ENCODE measurements around the gene WFDC2.
"Not testable (repeated sequence)": the region's sequence is repeated elsewhere in the genome, so short reads cannot be mapped to it uniquely, and the experiment has no call there.

WFDC2 gene

DNA sequence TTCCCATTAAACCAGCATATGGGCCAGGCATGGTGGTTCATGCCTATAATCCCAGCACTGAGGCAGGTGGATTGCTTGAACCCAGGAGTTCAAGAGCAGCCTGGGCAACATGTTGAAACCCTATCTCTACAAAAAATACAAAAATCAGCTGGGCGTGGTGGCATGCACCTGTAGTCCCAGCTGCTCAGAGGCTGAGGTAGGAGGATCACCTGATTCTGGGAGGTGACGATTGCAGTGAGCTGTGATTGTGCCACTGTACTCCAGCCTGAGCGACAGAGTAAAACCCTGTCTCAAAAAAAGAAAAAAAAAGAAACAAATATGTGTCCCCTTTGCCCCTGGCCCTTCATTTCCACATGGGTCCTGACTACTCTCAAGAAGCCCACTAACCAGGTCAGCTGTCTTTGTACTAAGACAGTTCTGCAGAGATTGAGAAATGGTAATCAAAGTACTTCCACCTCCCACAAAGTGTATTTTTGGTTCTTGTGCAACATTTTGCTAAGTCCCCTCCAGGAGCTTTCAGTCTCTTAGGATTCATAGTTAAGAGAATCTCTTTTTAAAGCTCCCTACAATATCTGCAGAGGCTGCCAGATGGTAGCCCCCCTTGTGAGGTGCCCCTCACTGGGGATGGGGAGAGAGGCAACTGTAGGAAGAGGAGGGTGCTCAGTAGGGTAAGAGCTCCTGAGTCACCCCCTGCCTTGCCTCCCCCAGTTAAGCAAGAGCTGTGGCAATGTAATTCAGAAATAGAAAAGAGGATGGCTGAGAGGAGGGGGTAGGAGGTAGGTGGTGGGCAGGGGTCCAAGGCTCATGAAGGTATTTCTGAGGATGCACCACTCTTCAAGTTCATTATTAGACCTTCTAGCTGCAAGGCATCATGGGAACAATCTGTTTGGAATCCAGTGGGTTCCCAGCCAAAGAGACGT lies 16.5 kb upstream of the WFDC2 start:
- DNase-seq = no peak

DNA sequence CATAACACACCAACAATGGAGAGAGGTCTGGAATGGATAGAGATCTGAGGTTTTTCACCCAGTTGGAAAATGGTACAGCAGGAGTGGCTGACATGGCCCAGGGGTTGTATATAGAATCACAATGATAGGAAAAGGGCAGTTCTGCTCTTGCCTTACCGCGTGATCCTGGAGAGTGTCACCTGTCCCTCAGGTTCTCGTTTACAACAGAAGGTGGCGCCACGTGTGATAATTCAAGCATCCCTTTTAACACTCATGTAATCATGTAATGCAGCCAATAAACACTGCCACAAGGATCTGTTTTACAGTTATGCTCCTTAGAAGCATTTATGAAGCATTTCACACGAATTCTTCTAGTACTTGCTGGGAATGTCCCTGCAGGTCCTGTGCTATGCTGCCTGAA lies 12.9 kb upstream of the WFDC2 start:
- peak; percentile 92 for DNase-seq

DNA sequence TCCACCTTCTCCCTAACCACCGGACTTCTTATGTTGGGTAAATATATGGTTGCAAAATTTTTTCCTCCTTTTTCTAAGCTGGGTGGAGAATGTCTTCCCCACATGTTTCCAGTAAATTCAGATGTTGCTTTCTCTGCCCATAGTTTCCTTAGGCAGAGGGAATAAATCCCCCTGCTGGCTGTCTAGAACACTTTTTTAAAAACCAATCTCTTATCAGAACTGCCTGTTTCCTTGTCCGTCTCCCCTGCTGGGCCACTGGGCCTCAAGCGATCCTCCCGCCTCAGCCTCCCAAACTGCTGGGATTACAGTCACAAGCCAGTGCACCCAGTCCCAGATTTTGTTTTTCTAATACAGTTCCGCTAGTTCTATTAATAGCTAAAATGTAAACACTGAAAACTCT lies 9.9 kb upstream of the WFDC2 start:
- DNase-seq = peak; percentile 44

DNA sequence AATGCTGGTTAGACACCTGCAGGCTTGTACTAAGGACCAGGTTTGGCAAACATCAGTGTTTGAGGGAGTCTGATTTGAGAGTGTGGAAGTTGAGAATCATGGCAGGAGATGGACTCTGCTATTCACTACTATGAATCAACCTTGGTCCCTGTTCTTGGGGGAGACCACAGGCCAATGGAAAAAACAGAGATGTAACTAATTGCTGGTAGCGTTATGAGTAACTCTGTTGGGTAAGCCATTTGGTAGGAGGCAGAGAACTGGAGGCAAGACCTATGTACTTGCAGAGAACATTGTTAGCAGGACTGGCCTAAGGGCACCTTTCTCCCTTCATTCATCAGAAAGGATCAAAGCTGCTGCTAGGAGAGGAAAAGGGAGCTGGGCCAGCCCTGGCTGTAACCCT lies 8.3 kb upstream of the WFDC2 start:
- DNase-seq = no peak

DNA sequence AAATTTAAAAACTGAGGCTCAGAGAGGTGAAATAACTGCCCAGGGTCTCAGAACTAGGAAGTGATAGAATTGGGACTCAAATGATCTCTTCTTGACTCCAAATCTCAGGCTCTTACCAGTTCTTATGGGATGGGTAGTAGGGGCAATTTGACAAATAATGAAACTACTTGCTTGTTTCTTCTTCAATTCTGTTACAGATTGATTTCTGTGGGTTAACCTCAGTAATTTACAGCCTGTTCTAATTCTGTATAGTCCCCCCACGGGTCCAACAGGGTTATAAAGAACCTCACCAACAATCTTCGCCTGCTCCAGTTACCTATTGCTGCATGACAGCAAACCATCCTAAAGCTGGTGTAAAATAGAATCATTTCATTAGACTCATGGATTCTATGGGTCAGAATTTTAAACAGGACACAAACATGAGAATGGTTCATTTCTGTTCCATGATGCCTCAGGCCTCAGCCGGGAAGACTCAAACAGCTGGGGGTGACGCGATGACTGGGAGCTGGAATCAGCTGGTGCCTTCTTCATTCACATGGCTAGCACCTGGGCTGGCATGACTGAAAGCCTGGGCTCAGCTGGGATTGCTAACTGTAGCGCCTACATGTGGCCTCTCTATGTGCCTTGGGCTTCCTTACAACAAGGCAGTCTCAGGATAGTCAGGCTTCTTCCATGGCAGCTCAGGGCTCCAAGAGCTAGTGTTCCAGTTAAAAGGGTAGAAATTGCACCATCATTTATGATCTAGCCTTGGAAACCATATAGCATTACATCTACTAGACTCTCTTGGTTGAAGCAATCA lies 6.6 kb upstream of the WFDC2 start:
- no peak for DNase-seq

DNA sequence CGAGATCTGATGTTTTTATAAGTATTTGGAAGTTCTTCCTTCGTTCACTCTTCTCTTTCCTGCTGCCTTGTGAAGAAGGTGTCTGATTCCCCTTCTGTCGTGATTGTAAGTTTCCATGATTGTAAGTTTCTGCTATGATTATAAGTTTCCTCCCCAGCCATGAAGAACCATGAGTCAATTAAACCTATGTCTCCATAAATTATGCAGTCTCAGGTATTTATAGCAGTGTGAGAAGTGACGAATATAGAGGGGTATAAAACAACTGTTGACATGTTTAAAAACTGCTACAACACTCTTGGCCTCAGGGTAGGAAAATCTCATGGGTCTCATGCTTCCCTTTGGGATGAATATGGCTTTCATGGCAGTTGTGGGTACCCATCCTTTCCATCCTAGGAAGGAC lies 5.8 kb upstream of the WFDC2 start:
- no peak for DNase-seq

DNA sequence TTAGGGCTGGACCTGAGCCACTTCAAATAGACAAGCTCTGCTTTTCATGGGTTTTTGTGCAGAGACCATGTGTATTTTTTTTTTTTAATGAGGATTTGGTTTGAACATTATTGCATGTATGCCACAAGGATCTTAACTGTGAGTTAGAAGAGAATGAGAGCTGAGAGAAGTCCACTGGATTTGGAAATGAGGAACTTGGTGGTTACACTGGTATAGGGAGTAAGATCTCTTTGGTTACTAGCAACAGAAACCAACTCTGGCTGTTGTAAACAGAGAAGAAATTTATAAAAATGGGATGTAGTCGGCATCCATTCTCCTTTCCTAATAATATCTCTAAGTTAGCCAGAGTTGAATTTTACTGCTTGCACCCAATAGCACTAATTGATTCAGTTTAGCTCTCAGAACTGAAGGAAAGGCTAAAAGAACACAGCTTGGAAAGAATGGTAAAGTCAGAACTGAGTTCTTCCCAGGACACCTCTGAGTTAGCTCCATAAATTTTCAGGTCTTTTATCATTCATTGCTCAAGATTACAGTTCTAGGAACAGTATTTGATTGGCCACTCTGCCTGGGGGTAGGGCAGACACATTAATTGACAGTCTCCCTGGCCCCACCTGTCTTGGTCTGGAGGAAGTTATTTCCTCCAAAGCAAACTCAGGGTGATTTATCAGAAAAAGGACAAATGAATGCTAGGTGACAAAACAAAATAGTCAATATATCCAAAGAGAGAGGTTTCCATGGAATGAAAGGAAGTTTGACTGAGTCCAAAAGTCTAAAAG lies 3.9 kb upstream of the WFDC2 start:
- no peak for DNase-seq

DNA sequence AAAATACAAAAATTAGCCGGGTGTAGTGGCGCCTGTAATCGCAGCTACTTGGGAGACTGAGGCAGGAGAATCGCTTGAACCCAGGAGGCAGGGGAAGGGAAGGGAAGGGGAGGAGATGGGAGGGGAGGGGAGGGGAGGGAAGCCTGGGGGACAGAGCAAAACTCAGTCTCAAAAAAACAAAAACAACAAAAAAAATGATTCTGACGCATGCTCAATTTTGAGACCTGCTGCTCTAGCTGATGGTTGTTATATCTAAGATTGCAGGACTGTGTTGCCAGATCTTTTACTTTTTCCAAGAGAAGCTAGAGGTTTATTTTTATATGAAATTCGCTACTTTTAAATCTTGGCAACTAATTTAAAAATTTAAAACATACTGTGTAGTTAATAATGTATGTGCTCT lies 2.4 kb upstream of the WFDC2 start:
- no peak for DNase-seq

DNA sequence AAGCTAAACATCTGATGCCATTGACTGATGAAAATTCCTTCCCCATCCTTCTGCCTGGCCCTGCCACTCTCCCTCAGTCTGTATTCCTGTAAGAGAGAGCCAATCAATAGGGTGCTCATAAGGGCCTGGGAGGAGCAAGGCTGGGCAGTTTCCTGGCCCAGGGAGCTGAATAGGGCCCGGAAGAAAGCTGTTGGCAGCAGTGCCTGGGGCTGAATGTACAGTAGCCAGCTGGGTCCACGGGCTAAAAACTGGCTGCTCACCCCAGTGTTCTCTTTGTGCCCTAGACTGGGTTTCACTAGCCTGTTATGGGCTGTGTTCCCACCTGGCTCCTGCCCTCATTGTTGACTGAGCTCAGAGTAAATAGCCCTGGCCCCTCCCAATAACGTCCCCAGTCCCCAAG lies 1.7 kb upstream of the WFDC2 start:
- peak; percentile 83 for DNase-seq

DNA sequence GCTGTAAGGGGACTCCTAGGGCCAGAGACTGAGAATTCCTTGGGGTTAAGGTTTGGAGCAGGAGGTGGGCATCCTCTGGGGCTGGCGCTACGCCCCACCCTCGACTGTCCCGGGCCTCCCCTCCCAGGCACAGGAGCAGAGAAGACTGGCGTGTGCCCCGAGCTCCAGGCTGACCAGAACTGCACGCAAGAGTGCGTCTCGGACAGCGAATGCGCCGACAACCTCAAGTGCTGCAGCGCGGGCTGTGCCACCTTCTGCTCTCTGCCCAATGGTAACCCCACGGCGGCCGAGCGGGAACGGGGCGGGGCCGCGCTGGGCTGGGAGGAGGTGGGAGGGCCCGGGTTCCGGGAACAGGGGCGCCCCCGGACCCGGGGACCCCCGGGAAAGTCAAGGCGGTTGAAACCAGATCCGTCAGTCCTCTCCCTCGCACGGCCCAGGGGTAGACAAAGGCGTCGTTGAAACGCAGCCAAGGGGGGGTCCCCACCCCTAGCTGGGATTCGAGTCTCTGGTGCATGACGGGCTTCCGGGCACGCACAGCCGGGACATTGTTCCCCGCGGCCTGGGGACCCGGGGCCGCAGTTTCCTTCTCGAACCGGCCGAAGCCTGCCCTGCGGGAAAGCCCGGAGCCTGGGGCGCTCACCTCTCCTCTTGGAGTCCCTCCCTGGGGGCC lies 844 bp downstream of the WFDC2 start:
- peak; percentile 92 for DNase-seq

DNA sequence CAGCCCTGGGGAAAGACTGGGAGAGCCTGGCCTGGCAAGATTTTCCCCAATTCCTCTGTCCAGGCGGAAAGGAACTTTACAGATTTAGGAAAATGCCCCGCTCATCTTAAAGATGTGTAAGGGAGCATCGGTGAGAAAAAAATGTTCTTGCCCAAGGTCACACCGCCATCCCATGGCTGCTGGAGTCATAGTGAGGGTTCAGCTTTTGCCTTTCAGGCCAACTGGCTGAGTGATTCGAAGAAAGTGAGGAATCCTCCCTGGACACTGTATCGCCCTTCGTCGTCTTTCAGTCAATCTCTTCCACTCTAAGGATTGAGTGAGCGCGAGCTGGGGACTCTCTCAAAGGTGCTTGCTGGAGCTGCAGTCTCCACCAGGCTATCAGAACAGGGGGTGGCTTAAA lies 1.4 kb downstream of the WFDC2 start:
- peak; percentile 74 for DNase-seq

DNA sequence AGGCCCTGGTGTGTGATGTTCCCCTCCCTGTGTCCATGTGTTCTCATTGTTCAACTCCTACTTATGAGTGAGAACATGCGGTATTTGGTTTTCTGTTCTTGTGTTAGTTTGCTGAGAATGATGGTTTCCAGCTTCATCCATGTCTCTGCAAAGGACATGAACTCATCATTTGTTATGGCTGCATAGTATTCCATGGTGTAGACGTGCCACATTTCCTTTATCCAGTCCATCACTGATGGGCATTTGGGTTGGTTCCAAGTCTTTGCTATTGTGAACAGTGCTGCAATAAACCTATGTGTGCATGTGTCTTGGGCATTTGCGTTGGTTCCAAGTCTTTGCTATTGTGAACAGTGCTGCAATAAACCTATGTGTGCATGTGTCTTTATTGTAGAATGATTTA lies 2.7 kb downstream of the WFDC2 start:
- not testable (repeated sequence) for DNase-seq

DNA sequence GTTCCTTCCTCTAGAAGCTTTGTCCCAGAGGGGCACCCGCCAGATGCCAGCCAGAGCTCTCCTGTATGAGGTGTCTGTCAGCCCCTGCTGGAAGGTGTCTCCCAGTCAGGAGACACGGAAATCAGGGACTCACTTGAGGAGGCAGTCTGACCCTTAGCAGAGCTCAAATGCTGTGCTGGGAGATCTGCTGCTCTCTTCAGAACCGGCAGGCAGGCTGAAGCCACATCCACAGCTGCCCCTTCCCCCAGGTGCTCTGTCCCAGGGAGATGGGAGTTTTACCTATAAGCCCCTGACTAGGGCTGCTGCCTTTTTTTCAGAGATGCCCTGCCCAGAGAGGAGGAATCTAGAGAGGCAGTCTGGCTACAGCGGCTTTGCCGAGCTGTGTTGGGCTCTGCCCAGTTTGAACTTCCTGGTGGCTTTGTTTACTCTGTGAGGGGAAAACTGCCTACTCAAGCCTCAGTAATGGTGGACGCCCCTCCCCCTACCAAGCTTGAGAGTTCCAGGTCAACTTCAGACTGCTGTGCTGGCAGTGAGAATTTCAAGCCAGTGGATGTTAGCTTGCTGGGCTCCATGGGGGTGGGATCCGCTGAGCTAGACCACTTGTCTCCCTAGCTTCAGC lies 8.1 kb downstream of the WFDC2 start:
- peak; percentile 51 for DNase-seq

DNA sequence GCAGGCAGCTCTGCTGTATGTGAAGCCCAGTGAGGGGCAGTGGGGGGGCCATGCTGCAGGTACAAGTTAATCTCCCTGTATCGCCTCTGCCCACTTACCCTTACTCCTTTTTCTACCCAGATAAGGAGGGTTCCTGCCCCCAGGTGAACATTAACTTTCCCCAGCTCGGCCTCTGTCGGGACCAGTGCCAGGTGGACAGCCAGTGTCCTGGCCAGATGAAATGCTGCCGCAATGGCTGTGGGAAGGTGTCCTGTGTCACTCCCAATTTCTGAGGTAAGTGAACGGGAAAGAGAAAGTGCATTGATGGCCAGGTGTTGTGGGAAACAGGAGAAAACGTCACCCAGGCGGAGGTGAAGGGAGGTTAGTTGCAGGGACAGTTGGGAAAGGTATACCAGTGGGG lies 10.3 kb downstream of the WFDC2 start:
- no peak for DNase-seq

DNA sequence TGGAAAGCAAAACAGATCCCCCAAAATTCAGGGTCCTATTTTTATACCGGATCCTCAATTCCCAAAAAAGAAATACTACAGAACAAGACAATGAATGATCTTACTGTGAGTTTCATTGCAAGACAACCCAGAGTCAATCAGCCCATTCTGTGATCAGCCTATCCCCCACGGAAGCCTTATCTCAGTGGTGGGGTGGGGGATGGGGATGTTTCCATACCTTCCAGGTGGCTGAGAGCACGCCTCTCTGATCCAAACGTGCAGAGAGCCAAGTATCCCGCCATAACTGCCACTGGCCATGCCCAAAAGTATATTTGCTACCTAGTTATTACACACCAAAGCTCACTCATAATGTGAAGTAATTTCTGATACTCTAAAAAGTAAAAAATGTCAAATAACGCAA lies 15.1 kb downstream of the WFDC2 start:
- DNase-seq = no peak

DNA sequence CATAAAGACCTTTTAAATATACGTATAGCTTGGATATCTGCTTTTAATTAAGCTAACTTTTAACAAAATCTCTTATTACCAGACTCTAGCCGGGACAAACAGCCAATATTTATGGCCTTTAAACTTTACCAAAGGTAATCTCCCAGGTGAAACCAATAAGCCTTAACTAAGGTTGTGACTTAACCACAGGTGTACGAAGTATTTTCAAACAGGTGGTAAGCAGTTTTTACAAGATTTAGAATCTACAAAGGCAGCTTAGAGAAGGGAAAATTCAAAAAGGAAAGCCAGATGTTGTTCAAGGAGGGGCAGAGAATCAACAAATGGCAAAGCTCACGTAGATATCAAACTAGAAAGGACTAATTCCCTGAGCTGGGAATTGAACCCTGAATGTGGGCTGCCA lies 15.8 kb downstream of the WFDC2 start:
- no peak for DNase-seq

DNA sequence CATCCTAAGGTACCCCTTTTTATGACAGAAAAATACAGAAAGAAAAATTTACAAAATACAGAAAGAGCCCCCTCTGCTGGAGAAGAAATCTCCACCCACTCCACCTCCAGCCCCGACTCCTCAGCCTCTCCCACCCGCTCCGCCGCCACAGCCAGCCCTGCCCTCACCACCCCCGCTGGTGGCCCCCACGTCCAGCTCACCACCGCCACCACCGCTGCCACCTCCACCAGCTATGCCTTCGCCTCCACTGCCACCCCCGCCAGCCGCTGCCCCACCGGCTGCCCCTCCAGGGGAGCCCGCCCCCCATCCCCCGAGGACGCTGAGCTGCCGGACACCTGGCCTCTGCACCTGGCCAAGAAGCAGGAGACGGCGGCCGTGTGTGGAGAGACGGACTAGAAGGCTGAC lies 17.7 kb downstream of the WFDC2 start:
- DNase-seq = peak; percentile 77

DNA sequence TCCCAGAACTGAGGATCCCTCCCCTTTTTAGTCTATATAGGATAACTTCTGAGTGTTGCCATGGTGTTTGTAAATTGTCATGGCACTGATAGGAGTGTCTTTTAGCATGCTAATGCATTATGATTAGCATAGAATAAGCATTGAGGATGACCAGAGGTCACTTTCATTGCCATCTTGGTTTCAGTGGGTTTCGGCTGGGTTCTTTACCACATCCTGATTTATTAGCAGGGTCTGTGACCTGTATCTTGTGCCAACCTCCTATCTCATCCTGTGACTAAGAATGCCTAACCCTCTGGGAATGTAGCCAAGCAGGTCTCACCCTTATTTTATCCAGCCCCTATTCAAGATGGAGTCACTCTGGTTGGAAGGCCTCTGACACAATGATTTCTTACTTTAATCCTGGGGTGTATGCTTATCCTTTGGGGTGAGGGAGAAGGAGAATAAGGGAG lies 19.6 kb downstream of the WFDC2 start:
- DNase-seq = no peak

DNA sequence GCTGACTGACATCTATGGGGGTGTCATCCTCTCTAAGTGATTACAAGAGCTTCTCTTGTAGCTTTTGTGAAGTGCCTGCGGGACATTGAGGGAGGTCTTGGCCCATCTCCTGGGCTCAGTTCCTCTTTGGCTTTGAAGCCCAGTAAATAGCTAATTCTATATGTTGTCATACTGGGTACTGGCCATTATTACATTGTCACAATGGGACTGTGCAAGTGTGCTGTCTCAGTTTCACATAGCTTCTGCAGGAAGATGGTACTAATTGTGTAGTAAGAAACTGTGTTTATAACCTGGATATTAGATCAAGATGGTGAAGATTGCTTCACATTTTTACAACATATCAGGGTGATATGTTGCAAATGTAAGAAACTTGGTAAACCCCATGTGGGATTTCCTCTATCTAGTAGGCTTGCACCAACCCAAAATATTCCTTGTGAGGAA lies 26.0 kb downstream of the WFDC2 start:
- DNase-seq = no peak

DNA sequence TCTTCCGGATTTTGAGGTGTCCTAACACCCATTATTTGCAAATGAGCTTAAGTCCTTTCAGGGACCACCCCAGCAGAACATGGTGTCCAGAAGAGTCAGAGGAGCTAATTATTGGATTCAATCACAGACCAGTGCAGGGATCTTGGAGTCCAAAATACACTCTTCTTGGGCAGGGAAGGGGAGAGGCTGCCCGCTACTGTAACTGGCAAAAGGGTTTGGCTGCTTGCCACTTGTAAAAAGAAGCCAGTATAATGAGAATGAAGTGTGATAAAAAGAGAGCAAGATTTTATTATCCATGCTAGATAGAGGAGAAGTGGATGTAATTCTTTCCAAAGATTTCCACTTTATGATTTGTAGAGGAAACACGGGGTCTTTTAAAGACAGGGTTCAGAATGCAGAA lies 26.6 kb downstream of the WFDC2 start:
- no peak for DNase-seq

DNA sequence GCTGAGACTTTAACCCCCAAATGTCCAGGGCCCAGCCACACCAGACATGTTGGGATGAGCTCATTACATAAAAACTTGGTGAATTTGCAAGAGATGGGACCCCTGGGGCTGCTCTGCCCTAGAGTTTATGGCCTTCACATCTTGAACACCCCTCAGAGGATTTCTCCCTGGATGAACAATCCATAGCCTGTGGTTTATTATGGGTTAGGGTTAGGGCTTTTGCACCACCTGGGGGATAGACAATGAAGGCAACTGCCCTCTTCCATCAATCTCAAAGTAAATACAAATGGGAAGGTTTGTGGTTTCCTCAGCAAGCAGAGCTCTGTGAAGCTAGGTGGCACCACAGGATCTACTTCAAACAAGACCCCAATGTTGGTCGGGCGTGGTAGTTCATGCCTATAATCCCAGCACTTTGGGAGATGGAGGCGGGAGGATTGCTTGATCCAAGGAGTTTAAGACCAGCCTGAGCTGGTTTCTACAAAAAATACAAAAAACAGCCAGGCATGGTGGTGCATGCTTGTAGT lies 28.5 kb downstream of the WFDC2 start:
- no peak for DNase-seq

DNA sequence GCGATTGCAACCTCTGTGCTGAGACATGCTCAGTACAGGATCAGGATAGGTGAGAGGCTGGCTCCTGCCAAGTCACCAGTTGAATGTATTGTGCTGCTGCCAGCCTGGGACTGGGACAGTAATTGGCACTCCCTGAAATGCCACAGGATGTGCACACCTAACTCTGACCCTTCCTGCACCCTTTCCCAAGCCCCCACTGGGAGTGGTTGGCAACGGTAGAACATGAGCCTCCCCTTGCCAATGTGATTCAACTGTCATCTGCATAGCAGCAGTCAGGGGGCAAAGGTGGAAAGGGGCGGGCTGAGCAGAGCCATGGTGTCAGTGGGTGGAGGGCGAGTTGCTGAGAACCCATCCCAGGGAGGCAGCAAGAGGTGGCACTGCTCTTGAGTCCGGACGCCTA lies 30.5 kb downstream of the WFDC2 start:
- DNase-seq = no peak
